ENCODE data around the gene GPR148.
"Not testable (repeated sequence)": the region's sequence is repeated elsewhere in the genome, so short reads cannot be mapped to it uniquely, and the experiment has no call there.

GPR148 gene, protein sequence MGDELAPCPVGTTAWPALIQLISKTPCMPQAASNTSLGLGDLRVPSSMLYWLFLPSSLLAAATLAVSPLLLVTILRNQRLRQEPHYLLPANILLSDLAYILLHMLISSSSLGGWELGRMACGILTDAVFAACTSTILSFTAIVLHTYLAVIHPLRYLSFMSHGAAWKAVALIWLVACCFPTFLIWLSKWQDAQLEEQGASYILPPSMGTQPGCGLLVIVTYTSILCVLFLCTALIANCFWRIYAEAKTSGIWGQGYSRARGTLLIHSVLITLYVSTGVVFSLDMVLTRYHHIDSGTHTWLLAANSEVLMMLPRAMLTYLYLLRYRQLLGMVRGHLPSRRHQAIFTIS

DNA sequence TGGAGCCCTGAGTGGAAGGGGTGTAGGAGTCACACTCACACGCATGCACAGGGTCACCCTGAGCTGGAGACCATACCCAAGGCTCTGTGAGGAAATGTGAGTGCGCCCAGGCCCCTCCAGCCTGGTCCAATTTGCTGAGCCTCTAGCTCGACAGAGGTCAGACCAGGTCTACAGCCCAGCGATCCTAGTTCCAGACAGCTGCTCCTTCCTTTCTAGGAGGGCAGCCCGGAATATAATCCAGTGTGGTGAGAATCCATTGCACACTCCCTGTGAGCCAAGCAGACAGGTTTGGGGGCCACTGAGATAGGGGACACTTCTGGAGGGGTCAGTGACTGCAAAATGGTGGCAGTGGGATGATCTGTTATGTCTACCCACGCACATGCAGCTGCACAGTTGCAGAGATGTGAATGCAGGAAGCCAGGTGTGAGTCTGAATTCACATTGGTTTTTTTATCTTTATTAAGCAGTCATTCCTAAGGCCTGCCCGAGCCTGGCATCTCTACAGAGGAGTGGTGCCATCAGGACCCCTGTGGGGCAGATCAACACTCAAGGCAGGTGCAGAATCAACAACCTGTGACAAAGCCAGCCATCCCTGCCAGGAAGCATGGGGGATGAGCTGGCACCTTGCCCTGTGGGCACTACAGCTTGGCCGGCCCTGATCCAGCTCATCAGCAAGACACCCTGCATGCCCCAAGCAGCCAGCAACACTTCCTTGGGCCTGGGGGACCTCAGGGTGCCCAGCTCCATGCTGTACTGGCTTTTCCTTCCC, at the start of gene GPR148:
Gene GPR148 (plus strand): TSS at position 522 of the 768 bp plus-strand sequence. CDS start 82 bp downstream, at position 604.
- TF ChIP-seq, protein P1, sequence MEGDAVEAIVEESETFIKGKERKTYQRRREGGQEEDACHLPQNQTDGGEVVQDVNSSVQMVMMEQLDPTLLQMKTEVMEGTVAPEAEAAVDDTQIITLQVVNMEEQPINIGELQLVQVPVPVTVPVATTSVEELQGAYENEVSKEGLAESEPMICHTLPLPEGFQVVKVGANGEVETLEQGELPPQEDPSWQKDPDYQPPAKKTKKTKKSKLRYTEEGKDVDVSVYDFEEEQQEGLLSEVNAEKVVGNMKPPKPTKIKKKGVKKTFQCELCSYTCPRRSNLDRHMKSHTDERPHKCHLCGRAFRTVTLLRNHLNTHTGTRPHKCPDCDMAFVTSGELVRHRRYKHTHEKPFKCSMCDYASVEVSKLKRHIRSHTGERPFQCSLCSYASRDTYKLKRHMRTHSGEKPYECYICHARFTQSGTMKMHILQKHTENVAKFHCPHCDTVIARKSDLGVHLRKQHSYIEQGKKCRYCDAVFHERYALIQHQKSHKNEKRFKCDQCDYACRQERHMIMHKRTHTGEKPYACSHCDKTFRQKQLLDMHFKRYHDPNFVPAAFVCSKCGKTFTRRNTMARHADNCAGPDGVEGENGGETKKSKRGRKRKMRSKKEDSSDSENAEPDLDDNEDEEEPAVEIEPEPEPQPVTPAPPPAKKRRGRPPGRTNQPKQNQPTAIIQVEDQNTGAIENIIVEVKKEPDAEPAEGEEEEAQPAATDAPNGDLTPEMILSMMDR (IDR thresholded peaks at IDR 0.05; ENCODE audit: borderline replicate concordance, control extremely low read depth, extremely low read depth, insufficient read depth, missing control alignments): no peak
- no peak for DNase-seq (ENCODE audit: low spot score)
- in situ Hi-C loops (cut with MboI; ENCODE audit: low sequenced_read_pairs, unreplicated experiment): no loop called here

DNA sequence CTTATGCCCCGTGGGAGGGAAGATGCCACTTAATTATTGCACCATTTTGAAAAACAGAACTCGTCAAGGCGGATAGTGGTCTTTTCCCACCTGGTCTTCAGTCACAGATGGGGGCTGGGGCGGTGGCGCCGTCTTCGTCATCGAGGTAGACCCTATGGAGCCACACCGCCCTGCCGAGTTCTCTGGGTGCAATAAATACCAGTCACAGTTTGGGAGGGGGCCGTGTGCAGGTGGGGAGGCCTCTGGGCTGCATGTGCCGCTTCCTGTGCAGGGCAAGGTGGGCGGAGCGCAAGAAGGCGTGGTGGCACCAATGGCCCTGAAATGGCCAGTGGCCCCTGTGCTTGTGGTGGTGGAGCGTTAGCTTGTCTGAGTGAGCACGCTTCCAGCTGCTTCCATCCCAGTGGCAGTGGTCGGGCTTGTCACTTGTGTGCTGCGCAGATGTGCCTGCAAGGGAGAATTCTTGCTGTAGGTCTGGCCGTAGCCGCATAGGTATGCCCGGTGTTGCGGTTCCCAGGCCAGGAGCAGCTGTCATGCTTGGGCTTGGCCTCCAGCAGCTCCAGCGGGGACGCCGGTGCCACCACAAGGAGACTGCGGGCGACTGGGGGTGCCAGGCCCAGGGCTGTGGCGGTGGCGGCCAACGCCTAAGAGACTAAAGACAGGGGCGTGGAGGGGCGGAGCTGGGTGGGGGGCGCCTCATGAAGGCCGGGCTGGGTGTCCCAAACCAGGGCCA, 36.7 kb upstream of the GPR148 start:
- DNase-seq (ENCODE audit: low spot score); in situ Hi-C loops (cut with MboI; ENCODE audit: low sequenced_read_pairs, unreplicated experiment): not testable (repeated sequence)

DNA sequence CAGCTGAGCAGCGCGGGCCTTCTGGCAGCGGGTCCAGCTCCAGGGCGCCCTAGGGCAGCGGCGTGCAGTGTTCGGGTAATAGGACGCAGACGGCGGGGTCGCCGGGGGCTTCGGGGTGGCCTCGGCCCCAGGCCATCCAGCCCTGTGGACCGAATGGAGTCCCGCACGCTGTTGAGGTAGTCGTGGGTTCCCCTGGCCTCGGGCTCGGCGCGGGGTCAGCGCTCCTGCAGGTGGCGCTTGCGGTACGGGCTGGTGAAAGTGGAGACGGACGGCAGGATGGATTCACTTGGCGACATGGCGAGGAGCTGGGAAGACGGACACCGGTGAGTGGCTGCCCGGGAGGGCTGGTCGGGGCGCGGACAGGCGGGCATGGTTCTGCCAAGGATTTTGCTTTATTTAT, 35.4 kb upstream of the GPR148 start:
- in situ Hi-C loops (cut with MboI; ENCODE audit: low sequenced_read_pairs, unreplicated experiment): not testable (repeated sequence)
- TF ChIP-seq, protein P1 (IDR thresholded peaks at IDR 0.05; ENCODE audit: borderline replicate concordance, control extremely low read depth, extremely low read depth, insufficient read depth, missing control alignments): peak; percentile 33

DNA sequence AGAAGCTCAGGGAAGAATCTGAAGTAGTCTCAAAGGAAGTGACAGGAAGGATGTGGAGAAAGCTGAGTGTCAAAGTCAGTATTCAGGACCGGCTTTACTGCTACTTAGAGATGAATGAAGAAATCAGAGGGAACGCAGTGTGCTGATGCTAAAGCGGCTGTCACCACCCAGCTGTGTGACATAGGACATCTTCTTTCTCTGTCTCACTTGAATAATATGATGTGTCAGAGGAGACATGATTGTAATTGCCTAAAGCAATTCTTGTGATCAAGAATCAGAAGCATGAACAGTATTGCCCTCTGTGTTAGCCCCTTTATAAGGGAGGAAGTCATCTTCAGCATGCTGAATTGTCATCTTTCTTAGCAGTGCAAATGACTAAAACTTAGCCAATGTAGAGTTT, 25.6 kb upstream of the GPR148 start:
- DNase-seq (ENCODE audit: low spot score); in situ Hi-C loops (cut with MboI; ENCODE audit: low sequenced_read_pairs, unreplicated experiment): not testable (repeated sequence)

More for the DNA sequence above, 35.4 kb upstream of the GPR148 start:
- DNase-seq (ENCODE audit: low spot score): peak; percentile 47

DNA sequence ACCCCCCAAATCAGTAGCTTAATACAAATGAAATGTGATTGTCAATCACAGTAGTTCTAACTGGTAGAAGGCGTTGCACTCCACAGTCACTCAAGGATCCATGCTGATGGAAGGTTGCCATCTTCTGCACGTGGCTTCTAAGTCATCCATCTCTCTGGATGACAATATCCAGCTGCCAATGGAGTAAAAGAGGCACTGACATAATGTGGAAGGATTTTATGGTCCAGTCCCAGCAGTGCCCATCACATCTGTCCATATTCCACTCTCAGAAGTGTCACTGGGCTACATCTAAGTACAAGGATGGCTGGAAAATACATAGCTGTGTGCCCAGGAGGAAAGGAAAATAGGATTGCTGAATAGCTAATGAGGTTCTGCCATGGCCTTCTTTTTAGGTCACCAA, 14.1 kb upstream of the GPR148 start:
- DNase-seq (ENCODE audit: low spot score); in situ Hi-C loops (cut with MboI; ENCODE audit: low sequenced_read_pairs, unreplicated experiment): not testable (repeated sequence)

DNA sequence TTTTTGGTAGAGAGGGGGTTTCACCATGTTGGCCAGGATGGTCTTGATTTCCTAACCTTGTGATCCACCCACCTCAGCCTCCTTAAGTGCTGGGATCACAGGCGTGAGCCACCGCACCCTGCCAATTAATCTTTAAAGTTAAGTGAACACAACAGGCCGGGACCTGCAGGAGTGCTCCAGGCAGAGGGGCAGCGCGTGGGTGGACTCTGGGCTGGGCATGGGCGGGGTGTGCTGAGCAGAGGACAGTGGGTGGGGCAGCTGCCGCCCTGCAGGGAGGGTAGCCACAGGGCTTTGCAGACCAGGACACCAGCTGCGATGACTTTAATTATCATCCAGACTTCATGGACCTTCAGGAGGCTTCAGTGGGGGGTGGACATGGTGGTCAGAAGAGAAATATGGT, 8.8 kb upstream of the GPR148 start:
- in situ Hi-C loops (cut with MboI; ENCODE audit: low sequenced_read_pairs, unreplicated experiment): no loop called here
- TF ChIP-seq, protein P1 (IDR thresholded peaks at IDR 0.05; ENCODE audit: borderline replicate concordance, control extremely low read depth, extremely low read depth, insufficient read depth, missing control alignments): no peak
- DNase-seq (ENCODE audit: low spot score): no peak

DNA sequence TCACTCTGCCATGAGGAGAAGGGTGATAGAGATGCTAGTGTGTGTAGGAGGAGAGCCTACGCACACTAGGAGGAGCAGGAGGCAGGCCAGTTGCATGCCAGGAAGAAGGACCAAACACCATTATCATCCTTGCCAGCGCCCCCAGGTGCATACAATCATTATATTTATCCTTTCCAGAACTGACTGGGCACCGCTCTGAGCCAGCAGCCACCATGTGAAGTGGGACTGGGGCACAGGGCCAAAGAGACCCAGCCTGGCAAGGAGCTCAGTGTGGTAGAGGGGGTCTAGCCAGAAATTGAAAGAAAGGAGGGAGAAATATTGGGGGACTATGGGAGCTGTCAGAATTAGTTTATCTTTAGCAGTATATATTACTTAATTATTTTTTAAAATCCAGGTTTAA, 8.3 kb upstream of the GPR148 start:
- in situ Hi-C loops (cut with MboI; ENCODE audit: low sequenced_read_pairs, unreplicated experiment): no loop called here
- no peak for DNase-seq (ENCODE audit: low spot score)
- TF ChIP-seq, protein P1 (IDR thresholded peaks at IDR 0.05; ENCODE audit: borderline replicate concordance, control extremely low read depth, extremely low read depth, insufficient read depth, missing control alignments): no peak

DNA sequence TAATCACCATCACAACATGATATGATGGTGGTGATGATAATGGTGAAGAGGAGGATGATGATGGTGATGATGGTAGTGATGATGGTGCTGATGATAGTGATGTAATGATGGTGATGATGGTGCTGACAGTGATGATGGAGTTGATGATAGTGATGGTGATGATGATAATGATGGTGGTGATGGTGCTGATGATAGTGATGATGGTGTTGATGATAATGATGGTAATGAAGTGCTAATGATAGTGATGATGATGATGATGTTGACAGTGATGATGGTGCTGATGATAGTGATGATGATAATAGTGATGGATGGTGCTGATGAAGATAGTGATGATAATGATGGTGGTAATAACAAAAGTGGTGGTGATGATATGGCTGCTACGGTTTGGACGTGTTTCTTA, 4.4 kb upstream of the GPR148 start:
- TF ChIP-seq, protein P1 (IDR thresholded peaks at IDR 0.05; ENCODE audit: borderline replicate concordance, control extremely low read depth, extremely low read depth, insufficient read depth, missing control alignments): no peak
- in situ Hi-C loops (cut with MboI; ENCODE audit: low sequenced_read_pairs, unreplicated experiment): no loop called here
- no peak for DNase-seq (ENCODE audit: low spot score)

Measured in GM13976 (cell line).